ENCODE measurements around the gene MYOZ2. TPM values are rescaled to one million over a fixed set of nuclear protein-coding genes. Genes with fewer than 3 reads are reported as not detected.
A peak's percentile ranks its signal among the peaks of the same experiment; 100 is the strongest.

Gene MYOZ2
- total RNA-seq, 4 donors from 2014 or later: 0.20 to 2.3 (median 0.78) TPM

DNA sequence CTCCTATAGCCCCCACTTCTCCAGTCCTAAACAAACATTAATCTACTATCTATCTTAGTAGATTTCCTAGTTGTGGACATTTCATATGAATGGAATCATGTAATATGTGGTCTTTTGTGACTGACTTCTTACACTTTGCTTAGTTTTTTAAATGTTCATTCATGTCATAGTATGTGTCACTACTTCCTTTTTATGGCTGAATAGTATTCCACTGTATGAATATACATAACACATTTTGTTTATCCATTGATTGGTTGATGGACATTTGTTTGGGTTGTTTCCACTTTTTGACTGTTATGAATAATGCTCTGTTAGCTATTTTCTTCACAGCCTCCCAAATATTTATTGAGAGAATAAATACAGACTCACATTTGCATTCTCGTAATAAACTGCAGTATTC lies 96.7 kb downstream of the MYOZ2 start:
- peaks cover 4 to 58% of the 10 kb centered on the region in 2 donors for H3K36me3 ChIP-seq
- TF ChIP-seq POLR2A (IDR thresholded peaks at IDR 0.05) (no peak), POLR2AphosphoS5 (IDR thresholded peaks at IDR 0.05) (no peak), EP300 (IDR thresholded peaks at IDR 0.05) (no peak)
- TF ChIP-seq, protein P1, sequence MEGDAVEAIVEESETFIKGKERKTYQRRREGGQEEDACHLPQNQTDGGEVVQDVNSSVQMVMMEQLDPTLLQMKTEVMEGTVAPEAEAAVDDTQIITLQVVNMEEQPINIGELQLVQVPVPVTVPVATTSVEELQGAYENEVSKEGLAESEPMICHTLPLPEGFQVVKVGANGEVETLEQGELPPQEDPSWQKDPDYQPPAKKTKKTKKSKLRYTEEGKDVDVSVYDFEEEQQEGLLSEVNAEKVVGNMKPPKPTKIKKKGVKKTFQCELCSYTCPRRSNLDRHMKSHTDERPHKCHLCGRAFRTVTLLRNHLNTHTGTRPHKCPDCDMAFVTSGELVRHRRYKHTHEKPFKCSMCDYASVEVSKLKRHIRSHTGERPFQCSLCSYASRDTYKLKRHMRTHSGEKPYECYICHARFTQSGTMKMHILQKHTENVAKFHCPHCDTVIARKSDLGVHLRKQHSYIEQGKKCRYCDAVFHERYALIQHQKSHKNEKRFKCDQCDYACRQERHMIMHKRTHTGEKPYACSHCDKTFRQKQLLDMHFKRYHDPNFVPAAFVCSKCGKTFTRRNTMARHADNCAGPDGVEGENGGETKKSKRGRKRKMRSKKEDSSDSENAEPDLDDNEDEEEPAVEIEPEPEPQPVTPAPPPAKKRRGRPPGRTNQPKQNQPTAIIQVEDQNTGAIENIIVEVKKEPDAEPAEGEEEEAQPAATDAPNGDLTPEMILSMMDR (IDR thresholded peaks at IDR 0.05): no peak
- no peak for ATAC-seq
- no peak overlapping the region for H3K27ac ChIP-seq
- peaks cover 6 to 66% (median 8%) of the 10 kb centered on the region in 3 donors for H3K4me1 ChIP-seq
- no peak overlapping the region for H3K4me3 ChIP-seq
- H3K27me3 ChIP-seq: no peaks in the 10 kb centered on the region
- 100% methylated on average over 1 of the region's 1 CpG for WGBS, 2 donors (ENCODE audit: low coverage in 1 of 2)
- H3K9me3 ChIP-seq: no peaks in the 10 kb centered on the region

DNA sequence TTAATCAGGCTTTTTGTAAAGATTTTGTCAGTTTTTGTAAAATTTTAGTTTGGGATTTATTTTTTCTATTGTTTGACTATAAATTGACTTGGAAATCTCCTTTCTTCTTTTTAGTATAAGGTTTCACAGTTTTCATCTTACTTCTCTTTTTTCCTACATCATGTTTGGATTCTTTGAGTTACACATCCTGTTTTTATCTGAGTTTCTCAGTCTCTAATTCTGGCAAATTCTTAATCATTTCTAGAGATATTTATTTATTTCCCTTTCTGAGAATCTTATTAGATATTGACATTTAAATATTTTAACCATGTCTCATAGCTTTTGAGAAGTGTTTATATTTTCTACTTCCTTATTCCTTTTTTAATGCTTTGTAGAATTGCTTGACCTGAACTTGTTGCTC lies 97.6 kb downstream of the MYOZ2 start:
- no peak for TF ChIP-seq EP300 (IDR thresholded peaks at IDR 0.05)
- TF ChIP-seq, protein P1 (IDR thresholded peaks at IDR 0.05): no peak
- Histone ChIP-seq H3K36me3 (peaks cover 4 to 63% of the 10 kb centered on the region in 2 donors), H3K4me1 (peaks cover 6 to 64% (median 7%) of the 10 kb centered on the region in 3 donors), H3K27ac (peak overlapping the region in 1 of 4 donors; percentile 19), H3K9me3 (no peaks in the 10 kb centered on the region), H3K4me3 (no peak overlapping the region), H3K27me3 (no peaks in the 10 kb centered on the region)
- no peak for ATAC-seq

DNA sequence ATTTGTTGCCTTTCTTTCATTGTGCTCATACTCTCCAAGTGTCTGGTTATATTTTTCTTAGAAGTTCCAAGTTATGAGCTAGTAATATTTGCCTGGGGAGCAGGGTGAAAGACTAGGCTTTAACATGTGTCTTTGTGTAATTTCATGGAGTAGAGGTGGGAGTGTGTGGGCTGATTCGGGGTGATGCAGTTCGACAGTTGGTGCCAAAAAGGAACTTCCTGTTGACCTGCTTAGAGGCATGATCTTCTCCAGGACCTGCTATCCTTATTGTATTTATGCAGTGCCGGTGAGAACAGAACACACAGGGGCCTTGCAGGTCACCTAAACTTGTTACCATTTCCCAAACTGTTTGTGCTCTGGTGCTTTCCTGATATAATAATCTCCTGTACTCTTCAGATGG lies 98.1 kb downstream of the MYOZ2 start:
- H3K4me1 ChIP-seq: peaks cover 6 to 63% (median 7%) of the 10 kb centered on the region in 3 donors
- H3K27me3 ChIP-seq: no peaks in the 10 kb centered on the region
- WGBS, 2 donors (ENCODE audit: low coverage in 1 of 2): 32 to 50% methylated on average over 1 to 3 of the region's 3 CpGs
- no peaks in the 10 kb centered on the region for H3K9me3 ChIP-seq
- no peak overlapping the region for H3K4me3 ChIP-seq
- peak; percentile 3 for ATAC-seq
- H3K36me3 ChIP-seq: peaks cover 4 to 68% of the 10 kb centered on the region in 2 donors
- no peak for TF ChIP-seq POLR2A (IDR thresholded peaks at IDR 0.05)
- TF ChIP-seq EP300 (IDR thresholded peaks at IDR 0.05): no peak
- TF ChIP-seq POLR2AphosphoS5 (IDR thresholded peaks at IDR 0.05): no peak
- TF ChIP-seq, protein P1 (IDR thresholded peaks at IDR 0.05): no peak
- peak overlapping the region in 1 of 4 donors; percentile 19 for H3K27ac ChIP-seq

DNA sequence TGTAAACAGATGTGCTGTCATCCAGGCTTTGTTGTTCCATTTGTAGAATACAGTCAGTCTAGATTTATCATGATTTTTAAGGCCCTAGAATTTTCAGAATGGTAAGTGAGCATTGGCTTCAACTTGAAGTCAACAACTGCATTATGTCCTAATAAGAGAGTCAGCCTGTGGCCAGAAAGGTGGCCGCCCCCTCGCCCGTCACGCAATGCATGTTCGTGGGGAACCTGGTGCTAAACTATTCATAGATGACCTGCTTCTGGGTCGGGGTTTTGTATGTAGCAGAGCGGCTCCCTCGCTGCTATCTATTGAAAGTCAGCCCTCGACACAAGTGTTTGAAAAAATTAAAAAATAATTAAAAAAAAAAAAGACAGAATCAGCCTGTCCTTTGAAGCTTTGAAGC lies 101.6 kb downstream of the MYOZ2 start:
- Histone ChIP-seq H3K4me1 (peaks cover 6 to 53% (median 7%) of the 10 kb centered on the region in 3 donors), H3K36me3 (peaks cover 4 to 61% of the 10 kb centered on the region in 2 donors), H3K9me3 (no peaks in the 10 kb centered on the region), H3K27me3 (no peaks in the 10 kb centered on the region), H3K27ac (no peak overlapping the region), H3K4me3 (no peak overlapping the region)
- TF ChIP-seq POLR2A (IDR thresholded peaks at IDR 0.05): no peak
- TF ChIP-seq POLR2AphosphoS5 (IDR thresholded peaks at IDR 0.05): no peak
- TF ChIP-seq, protein P1 (IDR thresholded peaks at IDR 0.05): no peak
- TF ChIP-seq EP300 (IDR thresholded peaks at IDR 0.05): no peak
- ATAC-seq: no peak
- WGBS, 2 donors (ENCODE audit: low coverage in 1 of 2): 94 to 96% methylated on average over 9 of the region's 9 CpGs

Other genes with a start within 250 kb of the MYOZ2 start
- gene SYNPO2, start 247.0 kb upstream of the MYOZ2 start, total RNA-seq: 1,000 to 10,000 TPM; 1,547 to 3,168 (median 2,047) TPM
- gene USP53, start 76.9 kb downstream of the MYOZ2 start, total RNA-seq: 100 to 1,000 TPM in 3 of 4 donors, 10 to 100 TPM in 1; 79.0 to 186 (median 125) TPM
- not detected for gene FABP2, start 186.3 kb downstream of the MYOZ2 start, total RNA-seq